Testis (tissue), 3 donors: ENCODE data around the gene SSU72. TPM values are rescaled to one million over a fixed set of nuclear protein-coding genes. Genes with fewer than 3 reads are reported as not detected.

ENCODE experiments used
- DNase-seq: peaks from one replicate; pipeline ENCODE4 v3.0.0-alpha.2; 2019
- H3K27ac ChIP-seq, 2 donors: fragments of 200-600 bp; sonication (generic); one replicate each; pipeline ENCODE4 v1.5.1; 2019
- H3K27me3 ChIP-seq: fragments of 200-600 bp; sonication (generic); one replicate; pipeline ENCODE4 v1.5.1; 2019
- H3K36me3 ChIP-seq: fragments of 200-600 bp; sonication (generic); one replicate; pipeline ENCODE4 v1.5.1; 2017; ENCODE audit warnings: low read depth; ENCODE audit errors: missing control alignments
- H3K4me1 ChIP-seq: fragments of 200-600 bp; sonication (generic); one replicate; pipeline ENCODE4 v1.5.1; 2019
- H3K4me3 ChIP-seq, 2 donors: fragments of 200-600 bp; sonication (generic); one replicate each; pipeline ENCODE4 v1.5.1; 2017 to 2019
- H3K9me3 ChIP-seq: fragments of 200-600 bp; sonication (generic); one replicate; pipeline ENCODE4 v1.5.1; 2017
- CTCF ChIP-seq, 3 experiments: fragments of 450-650 bp in 2 of 3; fragments of 200-600 bp in 1 of 3; sonication (generic) in 1 of 3; IDR thresholded peaks; one replicate each; pipeline ENCODE4 v1.5.1; 2016 to 2019; ENCODE audit warnings: antibody characterized with exemption in 3 of 3, mild to moderate bottlenecking in 2 of 3, moderate library complexity in 1 of 3
- POLR2A ChIP-seq: fragments of 450-650 bp; IDR thresholded peaks from one replicate; pipeline ENCODE4 v1.6.1; 2017; ENCODE audit warnings: antibody characterized with exemption, mild to moderate bottlenecking, moderate library complexity
- WGBS, 2 donors: methylation state at CpG; one replicate each; pipeline ENCODE4 v1.1.5; 2018; 5-methylcytosine and 5-hydroxymethylcytosine counted together
- intact Hi-C: fragments of 100-400 bp; cut with DNase I; formaldehyde crosslinking; loops from one replicate; pipeline ENCODE4 v1.15.1; 2023; ENCODE audit warnings: low total_unique reads
- polyA plus RNA-seq: library from polyadenylated mRNA; stranded (reverse); fragments of 350-450 nt; fragmentation: Illumina TruSeq; extraction: RNeasy Lipid Tissue Mini Kit (QIAGEN cat#74804); gene quantifications from one replicate; pipeline ENCODE4 v1.2.3, GENCODE V29; 2014; ENCODE audit warnings: low read depth, low replicate concordance; ENCODE audit not compliant: insufficient read depth
- total RNA-seq, 2 donors: library from RNA; depleted of rRNA; stranded (reverse); fragments of >200 nt; gene quantifications; one replicate each; pipeline ENCODE4 v1.2.3, GENCODE V29; 2016

The SSU72 gene
- total and polyA plus RNA-seq, 3 donors from 2014 or later: 67.0 to 158 (median 146) TPM

GRCh38 chr1:1543706-1544099, 31.0 kb downstream of the SSU72 start:
- Histone ChIP-seq H3K27ac (no peak overlapping the region), H3K27me3 (no peaks in the 10 kb centered on the region), H3K9me3 (no peaks in the 10 kb centered on the region), H3K4me3 (no peak overlapping the region), H3K4me1 (peaks cover 11% of the 10 kb centered on the region), H3K36me3 (no peaks in the 10 kb centered on the region)
- TF ChIP-seq CTCF (IDR thresholded peaks at IDR 0.05): no peak
- TF ChIP-seq POLR2A: no peak
- WGBS, 2 donors: 85 to 96% methylated on average over 12 to 19 of the region's 19 CpGs
- intact Hi-C loops: no loop called here
- no peak for DNase-seq

- H3K27me3 ChIP-seq: no peaks in the 10 kb centered on the region
- H3K27ac ChIP-seq: no peak overlapping the region
- H3K4me1 ChIP-seq: peaks cover 11% of the 10 kb centered on the region
- H3K36me3 ChIP-seq: no peaks in the 10 kb centered on the region
- no peak for DNase-seq
- H3K9me3 ChIP-seq: no peaks in the 10 kb centered on the region
- no peak overlapping the region for H3K4me3 ChIP-seq
- TF ChIP-seq CTCF (IDR thresholded peaks at IDR 0.05): no peak
- TF ChIP-seq POLR2A: no peak
- intact Hi-C loops: no loop called here
- 91 to 93% methylated on average over 29 to 44 of the region's 45 CpGs for WGBS, 2 donors
Observed at GRCh38 chr1:1542766-1543705, 31.6 kb downstream of the SSU72 start.

GRCh38 chr1:1541956-1542765, 32.5 kb downstream of the SSU72 start:
- no peak overlapping the region for H3K4me3 ChIP-seq
- DNase-seq: no peak
- H3K27me3 ChIP-seq: no peaks in the 10 kb centered on the region
- 87 to 89% methylated on average over 20 to 37 of the region's 37 CpGs for WGBS, 2 donors
- intact Hi-C loops: no loop called here
- no peaks in the 10 kb centered on the region for H3K36me3 ChIP-seq
- H3K9me3 ChIP-seq: no peaks in the 10 kb centered on the region
- H3K4me1 ChIP-seq: peaks cover 11% of the 10 kb centered on the region
- TF ChIP-seq POLR2A: no peak
- no peak for TF ChIP-seq CTCF (IDR thresholded peaks at IDR 0.05)
- H3K27ac ChIP-seq: no peak overlapping the region

GRCh38 chr1:1540818-1541628, 33.6 kb downstream of the SSU72 start:
- TF ChIP-seq POLR2A (no peak), CTCF (IDR thresholded peaks at IDR 0.05) (no peak)
- peak overlapping the region; percentile 76 to 82 for H3K27ac ChIP-seq
- peaks cover 11% of the 10 kb centered on the region for H3K4me1 ChIP-seq
- peak overlapping the region; percentile 60 to 65 for H3K4me3 ChIP-seq
- WGBS, 2 donors: 37% methylated on average over 37 of the region's 53 CpGs; no CpG with 5 or more reads in 1 of the 2 donors
- intact Hi-C loops: no loop called here
- no peak for DNase-seq
- H3K9me3 ChIP-seq: no peaks in the 10 kb centered on the region
- H3K36me3 ChIP-seq: no peaks in the 10 kb centered on the region
- H3K27me3 ChIP-seq: no peaks in the 10 kb centered on the region
